Measurements from ENCODE around the gene SNAP91. TPM values are rescaled to one million over a fixed set of nuclear protein-coding genes. Genes with fewer than 3 reads are reported as not detected.

The SNAP91 gene
- total RNA-seq, 6 experiments from 2014 or later = not detected

GRCh38 chr6:83702749-83703148 is 6.2 kb downstream of the SNAP91 start:
- Histone ChIP-seq H3K27ac (no peak overlapping the region), H3K4me1 (no peaks in the 10 kb centered on the region), H3K9me3 (no peaks in the 10 kb centered on the region), H3K4me3 (no peak overlapping the region), H3K27me3 (no peaks in the 10 kb centered on the region), H3K36me3 (no peaks in the 10 kb centered on the region)
- intact Hi-C loops (cut with DNase I) = no loop called here
- no peak for ATAC-seq
- DNase-seq = no peak
- no peak for TF ChIP-seq CTCF (IDR thresholded peaks at IDR 0.05)
- no peak for TF ChIP-seq POLR2A (IDR thresholded peaks at IDR 0.05)
- WGBS (ENCODE audit: insufficient coverage, low coverage, low lambda C conversion rate, missing lambda C conversion rate) = 21% methylated on average over 2 of the region's 2 CpGs

GRCh38 chr6:83702077-83702476 is 6.8 kb downstream of the SNAP91 start:
- intact Hi-C loops (cut with DNase I) = no loop called here
- ATAC-seq = no peak
- H3K36me3 ChIP-seq = no peaks in the 10 kb centered on the region
- no peak overlapping the region for H3K4me3 ChIP-seq
- H3K27me3 ChIP-seq = no peaks in the 10 kb centered on the region
- DNase-seq = no peak
- no peak overlapping the region for H3K27ac ChIP-seq
- WGBS (ENCODE audit: insufficient coverage, low coverage, low lambda C conversion rate, missing lambda C conversion rate) = 35% methylated on average over 1 of the region's 1 CpG
- no peaks in the 10 kb centered on the region for H3K4me1 ChIP-seq
- H3K9me3 ChIP-seq = no peaks in the 10 kb centered on the region
- TF ChIP-seq POLR2A (IDR thresholded peaks at IDR 0.05) = no peak
- TF ChIP-seq CTCF (IDR thresholded peaks at IDR 0.05) = no peak

- Histone ChIP-seq H3K4me3 (no peak overlapping the region), H3K4me1 (no peaks in the 10 kb centered on the region), H3K36me3 (no peaks in the 10 kb centered on the region), H3K27ac (no peak overlapping the region), H3K9me3 (no peaks in the 10 kb centered on the region), H3K27me3 (no peaks in the 10 kb centered on the region)
- DNase-seq = no peak
- no peak for ATAC-seq
- intact Hi-C loops (cut with DNase I) = no loop called here
- TF ChIP-seq POLR2A (IDR thresholded peaks at IDR 0.05) (no peak), CTCF (IDR thresholded peaks at IDR 0.05) (no peak)
- WGBS (ENCODE audit: insufficient coverage, low coverage, low lambda C conversion rate, missing lambda C conversion rate) = 38% methylated on average over 1 of the region's 1 CpG
Observed at GRCh38 chr6:83696674-83697073, 12.2 kb downstream of the SNAP91 start.

- Histone ChIP-seq H3K4me3 (no peak overlapping the region), H3K4me1 (no peaks in the 10 kb centered on the region), H3K9me3 (no peaks in the 10 kb centered on the region), H3K36me3 (no peaks in the 10 kb centered on the region), H3K27me3 (no peaks in the 10 kb centered on the region), H3K27ac (no peak overlapping the region)
- TF ChIP-seq POLR2A (IDR thresholded peaks at IDR 0.05) (no peak), CTCF (IDR thresholded peaks at IDR 0.05) (no peak)
- ATAC-seq (no peak), DNase-seq (no peak)
- WGBS (ENCODE audit: insufficient coverage, low coverage, low lambda C conversion rate, missing lambda C conversion rate) = 73% methylated on average over 3 of the region's 3 CpGs
- intact Hi-C loops (cut with DNase I) = no loop called here
Observed at GRCh38 chr6:83685481-83685880, 23.4 kb downstream of the SNAP91 start.

GRCh38 chr6:83677791-83678190 is 31.1 kb downstream of the SNAP91 start:
- DNase-seq (no peak), ATAC-seq (no peak)
- intact Hi-C loops (cut with DNase I) = no loop called here
- Histone ChIP-seq H3K4me1 (no peaks in the 10 kb centered on the region), H3K4me3 (no peak overlapping the region), H3K9me3 (no peaks in the 10 kb centered on the region), H3K27me3 (no peaks in the 10 kb centered on the region), H3K27ac (no peak overlapping the region), H3K36me3 (no peaks in the 10 kb centered on the region)
- TF ChIP-seq POLR2A (IDR thresholded peaks at IDR 0.05) = no peak
- no peak for TF ChIP-seq CTCF (IDR thresholded peaks at IDR 0.05)

Measured in right lobe of liver (tissue), 6 donors.